ENCODE data around the gene MFSD1.
"Not testable (repeated sequence)": the region's sequence is repeated elsewhere in the genome, so short reads cannot be mapped to it uniquely, and the experiment has no call there.

Gene MFSD1

DNA sequence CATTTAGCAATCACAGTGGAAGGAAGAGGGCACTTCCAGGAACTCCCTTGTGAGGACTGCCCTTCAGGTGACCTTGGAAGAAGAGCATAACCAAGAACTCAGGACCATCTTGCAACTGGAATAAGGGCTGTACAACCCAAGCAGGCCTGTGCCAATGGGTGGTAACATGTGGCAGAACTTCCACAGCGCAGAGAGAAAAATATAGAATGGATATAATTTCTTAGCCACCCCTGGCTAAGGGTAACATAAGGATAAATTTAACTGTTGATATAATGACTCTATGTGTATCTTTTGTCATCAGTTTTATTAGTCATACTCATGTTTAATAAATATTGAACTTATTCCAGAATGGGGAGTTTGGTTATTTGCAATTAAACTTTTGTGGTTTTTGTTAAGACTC lies 13.4 kb upstream of the MFSD1 start:
- H2AFZ ChIP-seq (ENCODE audit: low read length): no peak overlapping the region
- no peaks in the 10 kb centered on the region for H3K79me2 ChIP-seq (ENCODE audit: insufficient read depth, low read length)
- H3K4me1 ChIP-seq (ENCODE audit: insufficient read depth, low read length, poor library complexity, severe bottlenecking): peaks cover 6% of the 10 kb centered on the region
- TF ChIP-seq, protein P1, sequence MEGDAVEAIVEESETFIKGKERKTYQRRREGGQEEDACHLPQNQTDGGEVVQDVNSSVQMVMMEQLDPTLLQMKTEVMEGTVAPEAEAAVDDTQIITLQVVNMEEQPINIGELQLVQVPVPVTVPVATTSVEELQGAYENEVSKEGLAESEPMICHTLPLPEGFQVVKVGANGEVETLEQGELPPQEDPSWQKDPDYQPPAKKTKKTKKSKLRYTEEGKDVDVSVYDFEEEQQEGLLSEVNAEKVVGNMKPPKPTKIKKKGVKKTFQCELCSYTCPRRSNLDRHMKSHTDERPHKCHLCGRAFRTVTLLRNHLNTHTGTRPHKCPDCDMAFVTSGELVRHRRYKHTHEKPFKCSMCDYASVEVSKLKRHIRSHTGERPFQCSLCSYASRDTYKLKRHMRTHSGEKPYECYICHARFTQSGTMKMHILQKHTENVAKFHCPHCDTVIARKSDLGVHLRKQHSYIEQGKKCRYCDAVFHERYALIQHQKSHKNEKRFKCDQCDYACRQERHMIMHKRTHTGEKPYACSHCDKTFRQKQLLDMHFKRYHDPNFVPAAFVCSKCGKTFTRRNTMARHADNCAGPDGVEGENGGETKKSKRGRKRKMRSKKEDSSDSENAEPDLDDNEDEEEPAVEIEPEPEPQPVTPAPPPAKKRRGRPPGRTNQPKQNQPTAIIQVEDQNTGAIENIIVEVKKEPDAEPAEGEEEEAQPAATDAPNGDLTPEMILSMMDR (conservative IDR thresholded peaks at IDR 0.05; ENCODE audit: low read length): no peak
- no peak for TF ChIP-seq EZH2phosphoT487 (IDR thresholded peaks at IDR 0.05; ENCODE audit: borderline replicate concordance)
- no peak overlapping the region for H3K4me2 ChIP-seq (ENCODE audit: low read depth, low read length, poor library complexity, severe bottlenecking)
- no peaks in the 10 kb centered on the region for H3K27me3 ChIP-seq (ENCODE audit: insufficient read depth, low read length, poor library complexity, severe bottlenecking)
- H3F3A ChIP-seq (ENCODE audit: low read depth): no peaks in the 10 kb centered on the region
- H3K4me3 ChIP-seq (ENCODE audit: low read length, poor library complexity, severe bottlenecking): no peak overlapping the region
- no peaks in the 10 kb centered on the region for H4K20me1 ChIP-seq (ENCODE audit: insufficient read depth, low read length, poor library complexity, severe bottlenecking)
- H3K36me3 ChIP-seq (ENCODE audit: insufficient read depth, low read length): no peaks in the 10 kb centered on the region
- no peaks in the 10 kb centered on the region for H3K9me3 ChIP-seq (ENCODE audit: insufficient read depth, low read depth, low read length)
- no peaks in the 10 kb centered on the region for H3K9me2 ChIP-seq (replicated peaks; ENCODE audit: low read depth, low read length)
- no peak overlapping the region for H3K9ac ChIP-seq (ENCODE audit: low read depth, low read length, poor library complexity, severe bottlenecking)

DNA sequence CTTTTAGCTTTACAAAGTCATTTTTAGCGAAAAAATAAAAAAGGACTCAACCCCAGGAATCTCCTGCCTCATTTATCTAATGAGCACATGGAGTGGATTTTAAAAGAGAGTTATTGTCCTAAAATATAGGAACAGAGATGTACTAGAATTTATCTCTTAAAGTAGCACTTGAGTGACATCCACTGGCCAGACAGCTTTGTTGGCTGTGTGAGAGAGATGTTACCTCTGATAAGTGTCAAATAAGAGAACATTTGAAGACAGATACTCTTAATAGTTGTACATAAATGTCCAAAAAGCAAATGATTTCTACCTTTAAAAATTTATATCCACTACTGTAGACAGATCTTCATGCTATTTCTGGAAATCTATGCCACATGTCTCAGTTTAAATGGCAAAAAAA lies 12.3 kb upstream of the MFSD1 start:
- Histone ChIP-seq H2AFZ (ENCODE audit: low read length) (no peak overlapping the region), H3K27me3 (ENCODE audit: insufficient read depth, low read length, poor library complexity, severe bottlenecking) (no peaks in the 10 kb centered on the region), H3K79me2 (ENCODE audit: insufficient read depth, low read length) (no peaks in the 10 kb centered on the region), H3K9me2 (replicated peaks; ENCODE audit: low read depth, low read length) (no peaks in the 10 kb centered on the region), H3F3A (ENCODE audit: low read depth) (no peaks in the 10 kb centered on the region), H3K4me2 (ENCODE audit: low read depth, low read length, poor library complexity, severe bottlenecking) (no peak overlapping the region), H3K4me3 (ENCODE audit: low read length, poor library complexity, severe bottlenecking) (no peak overlapping the region), H3K9me3 (ENCODE audit: insufficient read depth, low read depth, low read length) (peaks cover 4% of the 10 kb centered on the region), H4K20me1 (ENCODE audit: insufficient read depth, low read length, poor library complexity, severe bottlenecking) (no peaks in the 10 kb centered on the region), H3K4me1 (ENCODE audit: insufficient read depth, low read length, poor library complexity, severe bottlenecking) (peaks cover 6% of the 10 kb centered on the region), H3K36me3 (ENCODE audit: insufficient read depth, low read length) (no peaks in the 10 kb centered on the region), H3K9ac (ENCODE audit: low read depth, low read length, poor library complexity, severe bottlenecking) (no peak overlapping the region)
- TF ChIP-seq, protein P1 (conservative IDR thresholded peaks at IDR 0.05; ENCODE audit: low read length): peak; percentile 73
- TF ChIP-seq EZH2phosphoT487 (IDR thresholded peaks at IDR 0.05; ENCODE audit: borderline replicate concordance): no peak

DNA sequence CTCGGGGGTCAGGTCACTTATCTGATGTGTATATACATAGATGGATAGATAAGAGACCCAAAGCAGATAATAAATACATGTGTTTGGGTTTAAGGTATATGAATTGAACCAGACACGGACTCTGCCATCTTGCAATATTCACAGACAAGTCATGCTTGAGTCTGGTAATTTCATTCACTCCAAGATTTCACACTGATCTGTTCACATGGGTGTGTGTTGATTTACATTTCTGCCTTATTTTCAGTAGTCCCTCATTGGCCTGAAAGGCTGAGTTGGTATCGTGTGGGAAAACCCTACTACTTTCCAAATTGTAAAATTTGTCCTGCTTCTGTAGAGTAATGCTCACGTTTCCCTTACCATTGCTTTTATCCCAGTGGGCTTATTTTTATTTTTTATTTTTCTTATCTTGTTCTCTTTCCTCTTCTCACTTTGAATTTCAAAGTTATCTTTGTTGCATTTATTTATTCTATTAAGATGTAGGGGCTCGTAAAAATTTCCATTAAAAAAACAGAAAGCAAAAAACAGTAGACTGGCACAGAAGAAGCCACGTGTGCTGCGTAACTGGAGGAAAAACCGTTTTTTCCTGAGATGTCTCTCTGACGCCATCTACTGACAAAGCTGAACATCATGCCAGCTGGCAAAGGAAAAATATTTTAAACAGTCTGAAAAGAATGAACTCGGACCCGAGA lies 10.8 kb upstream of the MFSD1 start:
- H3K9me2 ChIP-seq (replicated peaks; ENCODE audit: low read depth, low read length): no peaks in the 10 kb centered on the region
- H3K4me2 ChIP-seq (ENCODE audit: low read depth, low read length, poor library complexity, severe bottlenecking): peak overlapping the region; percentile 50
- H3K4me1 ChIP-seq (ENCODE audit: insufficient read depth, low read length, poor library complexity, severe bottlenecking): peaks cover 6% of the 10 kb centered on the region
- H3K79me2 ChIP-seq (ENCODE audit: insufficient read depth, low read length): no peaks in the 10 kb centered on the region
- peak overlapping the region; percentile 62 for H3K4me3 ChIP-seq (ENCODE audit: low read length, poor library complexity, severe bottlenecking)
- peaks cover 8% of the 10 kb centered on the region for H3K9me3 ChIP-seq (ENCODE audit: insufficient read depth, low read depth, low read length)
- no peaks in the 10 kb centered on the region for H4K20me1 ChIP-seq (ENCODE audit: insufficient read depth, low read length, poor library complexity, severe bottlenecking)
- no peak for TF ChIP-seq EZH2phosphoT487 (IDR thresholded peaks at IDR 0.05; ENCODE audit: borderline replicate concordance)
- TF ChIP-seq, protein P1 (conservative IDR thresholded peaks at IDR 0.05; ENCODE audit: low read length): peak; percentile 89
- H3K36me3 ChIP-seq (ENCODE audit: insufficient read depth, low read length): no peaks in the 10 kb centered on the region
- H3K9ac ChIP-seq (ENCODE audit: low read depth, low read length, poor library complexity, severe bottlenecking): peak overlapping the region; percentile 61
- H3F3A ChIP-seq (ENCODE audit: low read depth): no peaks in the 10 kb centered on the region
- H2AFZ ChIP-seq (ENCODE audit: low read length): peak overlapping the region; percentile 97
- H3K27me3 ChIP-seq (ENCODE audit: insufficient read depth, low read length, poor library complexity, severe bottlenecking): no peaks in the 10 kb centered on the region

DNA sequence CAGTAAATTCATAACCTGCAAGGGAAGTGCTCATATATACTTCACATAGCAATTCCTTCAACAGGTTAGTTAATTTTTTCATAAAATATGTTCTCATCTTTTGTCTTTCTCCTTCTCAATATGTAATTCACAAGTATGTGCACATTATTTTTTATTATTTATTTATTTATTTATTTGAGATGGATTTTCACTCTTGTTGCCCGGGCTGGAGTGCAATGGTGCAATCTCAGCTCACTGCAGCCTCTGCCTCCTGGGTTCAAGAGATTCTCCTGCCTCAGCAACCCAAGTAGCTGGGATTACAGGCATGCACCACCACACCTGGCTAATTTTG lies 10.3 kb upstream of the MFSD1 start:
- peak overlapping the region; percentile 97 for H2AFZ ChIP-seq (ENCODE audit: low read length)
- peak overlapping the region; percentile 61 for H3K9ac ChIP-seq (ENCODE audit: low read depth, low read length, poor library complexity, severe bottlenecking)
- peak overlapping the region; percentile 50 for H3K4me2 ChIP-seq (ENCODE audit: low read depth, low read length, poor library complexity, severe bottlenecking)
- H3K79me2 ChIP-seq (ENCODE audit: insufficient read depth, low read length); H3K9me2 ChIP-seq (replicated peaks; ENCODE audit: low read depth, low read length); H3F3A ChIP-seq (ENCODE audit: low read depth); H4K20me1 ChIP-seq (ENCODE audit: insufficient read depth, low read length, poor library complexity, severe bottlenecking); H3K4me1 ChIP-seq (ENCODE audit: insufficient read depth, low read length, poor library complexity, severe bottlenecking); H3K9me3 ChIP-seq (ENCODE audit: insufficient read depth, low read depth, low read length); H3K27me3 ChIP-seq (ENCODE audit: insufficient read depth, low read length, poor library complexity, severe bottlenecking); H3K36me3 ChIP-seq (ENCODE audit: insufficient read depth, low read length): not testable (repeated sequence)
- peak overlapping the region; percentile 62 for H3K4me3 ChIP-seq (ENCODE audit: low read length, poor library complexity, severe bottlenecking)

Measured in Loucy (cell line).